ENCODE results near the gene MKX.

DNA sequence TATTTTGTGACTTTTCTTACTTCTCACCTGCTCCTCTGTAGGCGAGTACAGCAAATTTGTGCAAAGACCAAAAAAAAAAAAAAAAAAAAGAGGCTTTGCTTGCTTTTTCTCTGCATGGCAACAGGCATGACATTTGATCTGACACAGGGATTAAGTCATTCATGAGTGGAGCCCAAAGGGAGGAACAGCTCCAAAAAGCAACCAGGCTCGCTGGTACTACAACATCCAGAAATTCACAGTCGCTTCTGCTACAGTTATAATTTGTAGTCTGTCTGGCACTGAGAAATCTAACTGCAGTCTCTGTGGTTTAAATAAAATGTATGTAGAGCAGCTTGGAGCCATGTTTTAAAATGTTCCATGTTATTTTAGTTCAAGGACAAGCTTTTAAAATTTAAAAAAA is 31.7 kb downstream of the MKX start:
- TF ChIP-seq, protein P1, sequence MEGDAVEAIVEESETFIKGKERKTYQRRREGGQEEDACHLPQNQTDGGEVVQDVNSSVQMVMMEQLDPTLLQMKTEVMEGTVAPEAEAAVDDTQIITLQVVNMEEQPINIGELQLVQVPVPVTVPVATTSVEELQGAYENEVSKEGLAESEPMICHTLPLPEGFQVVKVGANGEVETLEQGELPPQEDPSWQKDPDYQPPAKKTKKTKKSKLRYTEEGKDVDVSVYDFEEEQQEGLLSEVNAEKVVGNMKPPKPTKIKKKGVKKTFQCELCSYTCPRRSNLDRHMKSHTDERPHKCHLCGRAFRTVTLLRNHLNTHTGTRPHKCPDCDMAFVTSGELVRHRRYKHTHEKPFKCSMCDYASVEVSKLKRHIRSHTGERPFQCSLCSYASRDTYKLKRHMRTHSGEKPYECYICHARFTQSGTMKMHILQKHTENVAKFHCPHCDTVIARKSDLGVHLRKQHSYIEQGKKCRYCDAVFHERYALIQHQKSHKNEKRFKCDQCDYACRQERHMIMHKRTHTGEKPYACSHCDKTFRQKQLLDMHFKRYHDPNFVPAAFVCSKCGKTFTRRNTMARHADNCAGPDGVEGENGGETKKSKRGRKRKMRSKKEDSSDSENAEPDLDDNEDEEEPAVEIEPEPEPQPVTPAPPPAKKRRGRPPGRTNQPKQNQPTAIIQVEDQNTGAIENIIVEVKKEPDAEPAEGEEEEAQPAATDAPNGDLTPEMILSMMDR (IDR thresholded peaks at IDR 0.05; ENCODE audit: low read depth, low read length, missing input control), result no peak
- TF ChIP-seq TAF1 (conservative IDR thresholded peaks at IDR 0.05), result no peak

All from liver (tissue), 3 donors.